Immature natural killer cell (primary cell): ENCODE measurements around the gene METTL23. TPM values are rescaled to one million over a fixed set of nuclear protein-coding genes. Genes with fewer than 3 reads are reported as not detected.
A peak's percentile ranks its signal among the peaks of the same experiment; 100 is the strongest.

ENCODE experiments used
- DNase-seq, 3 donors: peaks; one replicate each; pipeline ENCODE4 v3.0.0; 2022; ENCODE audit warnings: mixed read lengths in 1 of 3
- H3K27ac Mint-ChIP-seq, 6 donors: one replicate each; pipeline ENCODE4 v1.8.0; 2020; ENCODE audit warnings: mixed read lengths in 6 of 6, mild to moderate bottlenecking in 5 of 6, inconsistent platforms in 4 of 6, moderate library complexity in 3 of 6
- H3K27me3 Mint-ChIP-seq, 3 donors: one replicate each; pipeline ENCODE4 v1.8.0; 2020 to 2021; ENCODE audit warnings: low read depth in 3 of 3, mild to moderate bottlenecking in 3 of 3, mixed read lengths in 3 of 3, moderate library complexity in 3 of 3, inconsistent platforms in 1 of 3
- H3K36me3 Mint-ChIP-seq, 3 donors: one replicate each; pipeline ENCODE4 v1.8.0; 2020; ENCODE audit warnings: mixed read lengths in 3 of 3, inconsistent platforms in 2 of 3, mild to moderate bottlenecking in 2 of 3
- H3K4me1 Mint-ChIP-seq, 2 donors: one replicate each; pipeline ENCODE4 v1.8.0; 2020; ENCODE audit warnings: inconsistent platforms in 2 of 2, mild to moderate bottlenecking in 2 of 2, mixed read lengths in 2 of 2, moderate library complexity in 1 of 2
- H3K4me3 Mint-ChIP-seq, 5 donors: one replicate each; pipeline ENCODE4 v1.8.0; 2020; ENCODE audit warnings: mild to moderate bottlenecking in 5 of 5, mixed read lengths in 5 of 5, inconsistent platforms in 3 of 5, moderate library complexity in 3 of 5
- H3K9me3 Mint-ChIP-seq, 6 donors: one replicate each; pipeline ENCODE4 v1.8.0; 2020; ENCODE audit warnings: mild to moderate bottlenecking in 6 of 6, mixed read lengths in 6 of 6, inconsistent platforms in 4 of 6, moderate library complexity in 3 of 6
- polyA plus RNA-seq, 3 donors: library from polyadenylated mRNA; unstranded; fragments of 300-500 nt; fragmentation: Illumina TruSeq; gene quantifications; one replicate each; pipeline ENCODE4 v1.2.3, GENCODE V29; 2021

The METTL23 gene
- polyA plus RNA-seq, 3 donors from 2014 or later: 91.6 to 166 (median 133) TPM

DNA sequence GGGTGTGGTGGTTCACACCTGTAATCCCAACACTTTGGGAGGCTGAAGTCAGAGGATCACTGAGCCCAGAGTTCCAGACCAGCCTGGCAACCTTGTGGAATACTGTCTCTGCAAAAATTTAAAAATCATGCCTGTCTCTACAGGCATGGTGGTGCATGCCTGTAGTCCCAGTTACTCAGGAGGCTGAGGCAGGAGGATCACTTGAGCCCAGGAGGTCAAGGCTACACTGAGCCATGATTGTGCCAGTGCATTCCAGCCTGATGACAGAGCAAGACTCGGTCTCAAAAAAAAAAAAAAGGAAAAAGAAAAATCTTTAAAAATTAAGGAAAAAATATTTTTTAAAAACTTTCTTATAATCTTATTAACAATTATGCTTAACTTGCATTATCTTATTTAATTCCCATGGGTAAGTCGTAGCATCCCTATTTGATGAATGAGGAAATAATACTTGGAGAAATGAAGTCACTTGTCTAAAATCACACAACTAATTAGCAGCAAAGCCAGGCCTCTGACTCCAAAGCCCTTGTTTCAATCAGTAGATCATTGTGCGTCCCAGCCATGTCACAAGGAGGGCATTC lies 24.9 kb downstream of the METTL23 start:
- H3K4me1 Mint-ChIP-seq: peaks cover 15 to 16% of the 10 kb centered on the region in 2 donors
- H3K9me3 Mint-ChIP-seq: no peaks in the 10 kb centered on the region
- peaks cover 9 to 15% (median 14%) of the 10 kb centered on the region in 3 donors for H3K36me3 Mint-ChIP-seq
- H3K27me3 Mint-ChIP-seq: no peaks in the 10 kb centered on the region
- no peak overlapping the region for H3K4me3 Mint-ChIP-seq
- no peak for DNase-seq
- peak overlapping the region in 1 of 6 donors; percentile 29 for H3K27ac Mint-ChIP-seq

DNA sequence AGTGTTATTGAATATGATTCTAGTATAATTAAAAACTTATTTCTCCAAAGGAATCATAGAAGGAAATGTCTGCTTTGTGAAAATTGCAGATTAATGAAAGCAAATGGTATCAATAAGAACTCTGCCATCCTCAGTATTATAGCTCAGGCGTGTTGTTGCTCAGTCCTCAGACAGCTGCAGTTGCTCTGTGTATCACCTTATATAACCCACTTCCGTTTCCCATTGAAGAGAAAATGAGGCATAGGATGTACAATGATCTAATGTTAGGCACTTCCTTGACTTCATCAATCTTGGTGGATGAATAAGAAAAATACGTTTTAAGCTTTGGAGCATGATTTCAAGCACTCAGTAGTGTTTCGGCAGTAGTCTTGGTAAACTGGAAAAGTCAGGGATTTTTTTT lies 25.4 kb downstream of the METTL23 start:
- Mint-ChIP-seq H3K4me3 (peak overlapping the region in 2 of 5 donors; percentile 18 to 77), H3K27ac (peak overlapping the region in 5 of 6 donors; percentile 25 to 88 (median 47)), H3K36me3 (peaks cover 12 to 13% (median 12%) of the 10 kb centered on the region in 3 donors), H3K4me1 (peaks cover 15 to 16% of the 10 kb centered on the region in 2 donors), H3K9me3 (no peaks in the 10 kb centered on the region), H3K27me3 (no peaks in the 10 kb centered on the region)
- no peak for DNase-seq

DNA sequence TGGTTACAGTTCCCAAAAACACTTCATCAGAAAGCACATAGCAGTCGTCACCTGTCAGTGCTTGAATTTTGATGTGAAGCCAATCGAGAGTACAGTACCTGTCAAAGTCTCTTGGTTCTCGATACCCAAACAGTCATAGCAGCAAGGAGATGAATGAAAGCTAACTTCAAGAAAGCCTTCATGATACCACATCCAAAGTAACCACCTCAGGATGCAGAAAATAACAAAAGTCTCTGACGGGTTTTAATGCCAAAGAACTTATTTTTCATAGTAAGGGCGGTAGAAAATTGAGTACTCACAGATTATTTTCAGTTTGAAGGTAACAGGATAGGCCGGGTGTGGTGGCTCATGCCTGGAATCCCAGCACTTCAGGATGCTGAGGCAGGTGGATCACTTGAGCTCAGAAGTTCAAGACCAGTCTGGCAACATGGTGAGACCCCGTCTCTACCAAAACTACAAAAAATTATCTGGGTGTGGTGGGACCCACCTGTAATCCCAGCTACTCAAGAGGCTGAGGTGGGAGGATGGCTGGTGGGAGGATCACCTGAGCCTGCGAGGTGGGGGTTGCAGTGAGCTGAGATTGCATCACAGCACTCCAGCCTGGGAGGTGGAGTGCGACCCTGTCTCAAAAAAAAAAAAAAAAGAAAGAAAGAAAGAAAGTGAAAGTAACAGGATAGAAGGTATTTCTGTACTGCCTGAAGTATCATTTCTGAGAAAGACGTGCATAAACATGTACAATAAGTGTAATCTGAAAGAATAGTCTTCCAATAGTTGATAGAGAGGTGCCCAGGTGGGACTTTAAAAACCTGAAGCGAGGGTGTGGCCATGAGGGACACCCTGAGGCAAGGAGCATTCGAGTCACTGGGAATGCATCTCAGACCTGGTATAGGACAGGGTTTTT lies 26.7 kb downstream of the METTL23 start:
- Mint-ChIP-seq H3K4me3 (peak overlapping the region; percentile 58 to 80 (median 69)), H3K4me1 (peaks cover 15 to 16% of the 10 kb centered on the region in 2 donors), H3K27ac (peak overlapping the region; percentile 79 to 85 (median 82)), H3K36me3 (peaks cover 15 to 19% (median 16%) of the 10 kb centered on the region in 3 donors), H3K9me3 (no peaks in the 10 kb centered on the region), H3K27me3 (no peaks in the 10 kb centered on the region)
- no peak for DNase-seq

DNA sequence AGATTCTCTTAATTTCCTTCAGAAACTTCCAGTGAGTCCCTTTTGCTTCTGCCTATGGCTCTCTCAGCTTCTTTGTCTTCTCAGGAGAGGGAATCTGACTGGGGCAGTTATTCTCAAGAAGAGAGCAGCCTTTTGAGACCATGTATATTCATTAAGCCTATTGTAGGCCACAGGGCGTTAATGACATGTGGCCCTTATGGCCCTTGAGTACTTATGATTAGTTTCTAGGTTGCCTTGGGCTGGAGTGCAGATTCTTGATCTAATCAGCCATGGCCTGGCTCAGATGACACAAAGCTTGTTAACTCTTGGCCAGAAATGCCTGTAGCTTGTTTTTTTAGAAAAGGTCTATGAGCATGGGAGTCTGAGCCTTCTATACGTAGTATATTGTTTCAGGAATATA lies 28.6 kb downstream of the METTL23 start:
- Mint-ChIP-seq H3K27me3 (no peaks in the 10 kb centered on the region), H3K36me3 (peaks cover 10 to 16% (median 11%) of the 10 kb centered on the region in 3 donors), H3K4me3 (no peak overlapping the region), H3K27ac (no peak overlapping the region), H3K9me3 (no peaks in the 10 kb centered on the region), H3K4me1 (peaks cover 15 to 16% of the 10 kb centered on the region in 2 donors)
- DNase-seq: no peak

DNA sequence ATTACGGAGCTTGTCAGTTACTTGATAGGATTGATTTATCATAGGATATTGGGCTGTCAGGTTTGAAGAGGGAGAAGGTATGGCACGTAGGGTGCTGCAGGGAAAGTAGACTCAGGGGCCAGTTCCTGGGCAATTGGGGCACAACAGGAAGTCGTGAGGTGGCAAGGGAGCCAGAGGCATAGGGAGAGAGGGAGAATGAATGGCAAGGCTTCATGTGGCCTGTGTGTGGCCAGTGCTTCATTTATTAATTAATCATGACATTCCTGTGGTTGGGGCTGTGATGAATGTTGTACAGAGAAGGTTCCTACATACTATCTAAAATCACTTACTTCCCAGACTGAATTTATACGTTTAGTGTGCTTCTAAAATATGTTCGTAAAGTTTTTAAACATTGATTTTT lies 30.6 kb downstream of the METTL23 start:
- Mint-ChIP-seq H3K27me3 (no peaks in the 10 kb centered on the region), H3K4me1 (peaks cover 12 to 16% of the 10 kb centered on the region in 2 donors), H3K9me3 (no peaks in the 10 kb centered on the region), H3K4me3 (no peak overlapping the region), H3K36me3 (peaks cover 8 to 14% (median 11%) of the 10 kb centered on the region in 3 donors), H3K27ac (peak overlapping the region in 1 of 6 donors; percentile 17)
- DNase-seq: no peak

DNA sequence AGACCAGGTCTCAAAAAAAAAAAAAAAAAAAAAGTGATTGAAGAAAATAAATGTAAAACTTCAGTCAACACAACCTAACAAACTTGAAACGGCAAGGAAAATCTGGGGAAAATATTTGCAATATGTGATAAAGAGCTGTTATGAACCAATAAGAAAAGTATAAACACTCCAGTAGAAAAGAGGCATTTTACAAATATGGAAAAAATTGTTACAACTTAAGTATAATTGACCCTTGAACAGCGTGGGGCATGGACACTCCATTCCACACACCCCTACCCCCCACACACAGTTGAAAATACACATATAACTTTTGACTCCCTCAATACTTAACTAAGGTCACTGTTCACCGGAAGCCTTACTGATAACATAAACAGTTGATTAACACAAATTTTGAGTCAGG lies 31.9 kb downstream of the METTL23 start:
- Mint-ChIP-seq H3K36me3 (peaks cover 5 to 14% (median 11%) of the 10 kb centered on the region in 3 donors), H3K27ac (no peak overlapping the region), H3K27me3 (no peaks in the 10 kb centered on the region), H3K4me3 (no peak overlapping the region), H3K4me1 (peaks cover 5 to 6% of the 10 kb centered on the region in 2 donors), H3K9me3 (no peaks in the 10 kb centered on the region)
- no peak for DNase-seq

DNA sequence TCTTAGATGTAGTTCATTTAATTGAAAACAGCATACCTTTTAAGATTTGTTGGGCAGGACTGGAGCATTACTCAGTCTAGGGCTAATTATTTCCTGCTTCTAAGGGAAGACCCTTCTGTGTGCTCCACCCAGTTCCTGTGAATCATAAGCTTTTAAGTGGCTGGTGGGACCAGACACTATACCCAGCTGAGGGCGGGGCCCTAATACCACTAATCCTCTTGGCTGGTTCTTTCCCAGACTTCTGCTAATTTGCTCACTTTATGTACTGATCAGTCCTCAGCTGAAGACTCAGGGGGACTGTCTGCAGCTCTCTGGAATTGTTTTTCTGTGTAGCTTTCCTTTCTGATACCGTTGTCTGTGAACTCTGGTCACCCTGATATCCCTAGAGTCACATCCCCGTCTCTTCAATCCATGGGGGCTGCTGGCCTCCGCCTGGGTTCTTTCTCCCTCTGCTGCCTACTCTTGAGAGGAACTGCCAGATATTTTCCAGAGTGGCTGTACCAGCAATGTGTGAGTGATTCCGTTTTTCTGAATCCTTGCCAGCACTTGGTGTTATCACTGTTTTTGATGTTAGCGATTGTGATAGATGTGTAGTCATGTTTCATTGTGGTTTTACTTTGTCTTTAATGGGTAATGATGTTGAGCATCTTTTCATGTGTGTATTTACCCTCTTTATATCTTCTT lies 46.3 kb downstream of the METTL23 start:
- peak overlapping the region in 4 of 5 donors; percentile 26 to 89 (median 56) for H3K4me3 Mint-ChIP-seq
- H3K36me3 Mint-ChIP-seq: peaks cover 31 to 56% (median 36%) of the 10 kb centered on the region in 3 donors
- no peaks in the 10 kb centered on the region for H3K9me3 Mint-ChIP-seq
- peaks cover 0 to 1% (median 0%) of the 10 kb centered on the region in 3 donors for H3K27me3 Mint-ChIP-seq
- H3K4me1 Mint-ChIP-seq: peaks cover 15 to 24% of the 10 kb centered on the region in 2 donors
- H3K27ac Mint-ChIP-seq: peak overlapping the region; percentile 61 to 96 (median 74)
- DNase-seq: peak in 2 of 3 donors; percentile 3 to 25

DNA sequence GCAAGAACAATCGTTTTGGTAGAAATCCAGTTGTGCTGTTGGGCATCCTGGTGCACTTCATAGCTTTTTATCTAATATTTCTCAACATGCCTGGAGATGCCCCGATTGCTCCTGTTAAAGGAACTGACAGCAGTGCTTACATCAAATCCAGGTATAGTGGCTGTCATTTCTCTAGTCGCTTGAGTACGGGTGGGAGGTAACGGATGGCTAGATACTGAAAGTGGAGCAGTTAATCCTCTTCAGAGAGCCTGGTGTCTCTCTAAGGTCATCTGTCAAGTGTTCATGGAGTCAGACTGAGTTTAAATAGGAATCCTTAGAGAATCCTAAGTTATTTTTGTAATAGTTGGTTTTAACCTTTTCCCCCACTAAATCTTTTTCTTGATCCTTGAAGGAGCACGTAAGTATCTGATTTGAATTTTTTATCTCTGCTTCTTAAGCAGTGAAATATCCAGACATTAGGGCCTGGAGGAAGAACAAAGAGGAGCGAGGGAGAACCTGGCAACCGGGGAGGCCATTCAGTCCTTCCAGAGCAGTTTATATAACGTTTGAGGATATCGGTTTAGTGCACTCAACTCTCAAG lies 48.5 kb downstream of the METTL23 start:
- H3K36me3 Mint-ChIP-seq: peaks cover 28 to 56% (median 33%) of the 10 kb centered on the region in 3 donors
- no peak for DNase-seq
- H3K27ac Mint-ChIP-seq: no peak overlapping the region
- H3K4me3 Mint-ChIP-seq: no peak overlapping the region
- H3K9me3 Mint-ChIP-seq: no peaks in the 10 kb centered on the region
- H3K27me3 Mint-ChIP-seq: peaks cover 0 to 2% (median 1%) of the 10 kb centered on the region in 3 donors
- peaks cover 15 to 24% of the 10 kb centered on the region in 2 donors for H3K4me1 Mint-ChIP-seq

DNA sequence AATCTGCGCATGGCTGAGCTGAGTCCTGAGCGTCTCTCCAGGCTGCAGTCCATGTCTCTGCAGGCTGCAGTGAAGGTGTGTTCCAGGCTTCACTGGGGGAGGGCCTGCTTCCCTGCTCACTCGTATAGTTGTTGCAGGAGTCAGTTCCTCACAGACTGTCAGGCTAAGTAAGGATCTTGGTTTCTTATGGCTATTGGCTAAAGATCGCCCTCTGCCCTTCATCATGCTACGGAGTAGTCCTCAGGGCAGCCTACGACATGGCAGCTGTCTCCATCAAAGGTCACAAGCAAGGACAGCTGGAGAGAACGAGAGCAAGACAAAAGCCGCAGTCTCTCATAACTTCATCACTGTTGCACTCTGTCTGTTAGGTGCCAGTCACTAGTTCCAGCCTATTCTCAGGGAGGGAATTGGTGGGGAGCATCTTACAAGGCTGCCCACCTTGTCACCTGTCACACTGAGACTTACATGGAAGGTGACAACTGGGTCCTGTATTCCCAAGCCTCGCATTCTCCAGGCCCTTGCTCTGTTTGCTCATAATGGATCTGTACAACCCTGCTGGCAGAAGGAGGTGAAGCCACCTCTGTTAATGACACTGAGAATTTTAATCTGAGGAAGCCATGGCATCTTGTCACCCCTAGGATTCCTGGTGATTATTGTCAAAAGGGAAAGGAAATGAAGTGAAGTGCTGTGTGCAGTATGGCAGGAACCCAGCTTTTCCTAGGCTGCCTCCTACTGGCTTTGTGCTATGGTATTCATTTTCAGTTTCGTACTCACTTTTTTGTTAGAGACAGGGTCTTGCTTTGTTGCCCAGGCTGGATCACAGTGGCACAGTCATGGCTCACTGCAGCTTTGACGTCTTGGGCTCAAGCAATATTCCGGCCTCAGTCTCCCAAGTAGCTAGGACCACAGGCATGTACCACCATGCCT lies 54.7 kb downstream of the METTL23 start:
- no peak for DNase-seq
- H3K27me3 Mint-ChIP-seq: peaks cover 0 to 3% (median 0%) of the 10 kb centered on the region in 3 donors
- no peaks in the 10 kb centered on the region for H3K4me1 Mint-ChIP-seq
- no peak overlapping the region for H3K27ac Mint-ChIP-seq
- H3K36me3 Mint-ChIP-seq: peaks cover 11 to 23% (median 23%) of the 10 kb centered on the region in 3 donors
- H3K4me3 Mint-ChIP-seq: no peak overlapping the region
- H3K9me3 Mint-ChIP-seq: no peaks in the 10 kb centered on the region

DNA sequence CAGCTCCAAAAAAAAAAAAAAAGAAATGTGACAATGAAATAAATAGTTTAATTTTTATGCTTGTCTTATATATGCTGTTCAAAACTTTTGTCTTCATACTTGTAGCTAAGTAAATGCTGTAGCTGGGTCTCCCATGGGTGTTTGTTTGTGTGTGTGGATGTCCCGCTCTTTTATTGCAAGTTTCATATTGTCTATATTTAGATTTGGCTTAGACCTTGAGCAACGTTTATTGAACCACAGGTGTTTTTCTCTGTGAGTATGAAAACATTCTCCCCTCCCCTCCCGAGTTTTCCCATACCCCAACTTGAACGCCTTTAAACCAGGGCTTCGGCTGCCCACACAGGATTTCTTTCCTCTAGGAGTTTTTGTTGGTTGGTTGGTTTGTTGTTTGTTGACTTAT lies 56.5 kb downstream of the METTL23 start:
- H3K36me3 Mint-ChIP-seq: peaks cover 10 to 18% (median 15%) of the 10 kb centered on the region in 3 donors
- no peak overlapping the region for H3K4me3 Mint-ChIP-seq
- no peak for DNase-seq
- no peak overlapping the region for H3K27ac Mint-ChIP-seq
- peaks cover 0 to 3% (median 0%) of the 10 kb centered on the region in 3 donors for H3K27me3 Mint-ChIP-seq
- H3K4me1 Mint-ChIP-seq: no peaks in the 10 kb centered on the region
- H3K9me3 Mint-ChIP-seq: no peaks in the 10 kb centered on the region
